KG1 (cell line): ENCODE measurements around the gene ELOF1.

Experiments
- DNase-seq: peaks from one replicate; lab custom pipeline; 2025; lab: John Stamatoyannopoulos, UW

ELOF1 gene

GRCh38 chr19:11535792-11536595 is 23.0 kb downstream of the ELOF1 start:
- peak; percentile 49 for DNase-seq

GRCh38 chr19:11534948-11535347 is 24.1 kb downstream of the ELOF1 start:
- no peak for DNase-seq

- DNase-seq, result no peak
These were observed 24.5 kb downstream of the ELOF1 start for GRCh38 chr19:11534538-11534937.

GRCh38 chr19:11530432-11530831 is 28.6 kb downstream of the ELOF1 start:
- peak; percentile 15 for DNase-seq

GRCh38 chr19:11528551-11529341 is 30.3 kb downstream of the ELOF1 start, which contains the start of gene ECSIT:
Gene ECSIT (minus strand): TSS chr19:11529134. CDS start chr19:11519170, 9,964 bp downstream.
- peak; percentile 91 for DNase-seq

GRCh38 chr19:11519138-11519537 is 39.9 kb downstream of the ELOF1 start:
- no peak for DNase-seq

GRCh38 chr19:11513946-11514345 is 45.1 kb downstream of the ELOF1 start:
- no peak for DNase-seq

- DNase-seq, result no peak
These were observed 48.6 kb downstream of the ELOF1 start for GRCh38 chr19:11510444-11510843.

GRCh38 chr19:11507370-11508078 is 51.5 kb downstream of the ELOF1 start:
- no peak for DNase-seq

- DNase-seq, result no peak
These were observed 52.1 kb downstream of the ELOF1 start for GRCh38 chr19:11506967-11507366.

GRCh38 chr19:11506101-11506555 is 52.9 kb downstream of the ELOF1 start:
- DNase-seq, result no peak

- peak; percentile 88 for DNase-seq
These were observed 53.4 kb downstream of the ELOF1 start, which contains the start of gene ZNF653 for GRCh38 chr19:11505504-11506100. Gene ZNF653 (minus strand): TSS chr19:11505839. CDS start chr19:11505786, 53 bp downstream.

GRCh38 chr19:11505032-11505503 is 54.0 kb downstream of the ELOF1 start:
- peak; percentile 91 for DNase-seq

GRCh38 chr19:11504502-11505031 is 54.5 kb downstream of the ELOF1 start:
- no peak for DNase-seq
